HepG2 (cell line): ENCODE measurements around the gene SMIM11. TPM values are rescaled to one million over a fixed set of nuclear protein-coding genes. Genes with fewer than 3 reads are reported as not detected.

Experiments used
- ADNP ChIP-seq: sonication (generic); formaldehyde crosslinking; IDR thresholded peaks from 2 replicates; pipeline ENCODE4 v1.4.0; 2020; ENCODE audit warnings: missing genetic modification reagents
- CEBPG ChIP-seq: IDR thresholded peaks from 2 replicates; pipeline ENCODE4 v1.6.1; 2016
- GATAD2A ChIP-seq: IDR thresholded peaks from 2 replicates; pipeline ENCODE4 v1.6.1; 2016
- HES4 ChIP-seq: sonication (generic); formaldehyde crosslinking; IDR thresholded peaks from 2 replicates; pipeline ENCODE4 v1.9.0; 2021; ENCODE audit warnings: mild to moderate bottlenecking, missing genetic modification reagents, borderline replicate concordance
- HOMEZ ChIP-seq: IDR thresholded peaks from 2 replicates; pipeline ENCODE4 v1.6.1; 2016; ENCODE audit warnings: low read depth
- JDP2 ChIP-seq: sonication (generic); formaldehyde crosslinking; IDR thresholded peaks from 2 replicates; pipeline ENCODE4 v1.8.1; 2022; ENCODE audit warnings: missing genetic modification reagents, borderline replicate concordance
- KLF9 ChIP-seq: IDR thresholded peaks from 2 replicates; pipeline ENCODE4 v1.6.1; 2016; ENCODE audit warnings: low read depth
- MYNN ChIP-seq: sonication (generic); formaldehyde crosslinking; IDR thresholded peaks from 2 replicates; pipeline ENCODE4 v1.4.0; 2020; ENCODE audit warnings: mild to moderate bottlenecking, low read depth, missing genetic modification reagents
- POGZ ChIP-seq: sonication (generic); formaldehyde crosslinking; IDR thresholded peaks from 2 replicates; pipeline ENCODE4 v1.4.0; 2020; ENCODE audit warnings: mild to moderate bottlenecking, missing genetic modification reagents
- RAD51 ChIP-seq: fragments of 450-650 bp; IDR thresholded peaks from 2 replicates; pipeline ENCODE4 v1.6.1; 2016; ENCODE audit warnings: borderline replicate concordance
- TBX3 ChIP-seq: fragments of 450-650 bp; IDR thresholded peaks from 2 replicates; pipeline ENCODE4 v1.6.1; 2017; ENCODE audit warnings: antibody characterized with exemption, mild to moderate bottlenecking, inconsistent platforms, borderline replicate concordance
- THYN1 ChIP-seq: sonication (generic); formaldehyde crosslinking; IDR thresholded peaks from 2 replicates; pipeline ENCODE4 v1.8.1; 2023; ENCODE audit warnings: low read depth, mild to moderate bottlenecking, moderate library complexity, missing genetic modification reagents, borderline replicate concordance
- TRIM22 ChIP-seq: fragments of 450-650 bp; IDR thresholded peaks from 2 replicates; pipeline ENCODE4 v1.6.1; 2017
- YEATS4 ChIP-seq: sonication (generic); formaldehyde crosslinking; IDR thresholded peaks from 2 replicates; pipeline ENCODE4 v1.4.0; 2020; ENCODE audit warnings: missing genetic modification reagents, borderline replicate concordance
- ZBTB20 ChIP-seq: sonication (generic); formaldehyde crosslinking; IDR thresholded peaks from 2 replicates; pipeline ENCODE4 v1.8.1; 2023; ENCODE audit warnings: missing genetic modification reagents, low read depth, mild to moderate bottlenecking, borderline replicate concordance
- ZNF124 ChIP-seq: sonication (generic); formaldehyde crosslinking; IDR thresholded peaks from 2 replicates; pipeline ENCODE4 v1.4.0; 2020; ENCODE audit warnings: missing genetic modification reagents
- ZNF143 ChIP-seq: sonication (generic); formaldehyde crosslinking; IDR thresholded peaks from 2 replicates; pipeline ENCODE4 v1.4.0; 2020; ENCODE audit warnings: missing genetic modification reagents
- ZNF180 ChIP-seq: sonication (generic); formaldehyde crosslinking; IDR thresholded peaks from 2 replicates; pipeline ENCODE4 v1.4.0; 2020; ENCODE audit warnings: low read depth, missing genetic modification reagents, borderline replicate concordance
- ZNF274 ChIP-seq: sonication (generic); formaldehyde crosslinking; IDR thresholded peaks from 2 replicates; pipeline ENCODE4 v1.5.1; 2020; ENCODE audit warnings: mild to moderate bottlenecking, missing genetic modification reagents
- ZNF326 ChIP-seq: sonication (generic); formaldehyde crosslinking; IDR thresholded peaks from 2 replicates; pipeline ENCODE4 v1.4.0; 2020; ENCODE audit warnings: missing genetic modification reagents, borderline replicate concordance
- ZNF530 ChIP-seq: sonication (generic); formaldehyde crosslinking; IDR thresholded peaks from 2 replicates; pipeline ENCODE4 v1.5.0; 2020; ENCODE audit warnings: low read depth, mild to moderate bottlenecking, missing genetic modification reagents
- ZNF598 ChIP-seq: sonication (generic); formaldehyde crosslinking; IDR thresholded peaks from 2 replicates; pipeline ENCODE4 v1.5.1; 2020; ENCODE audit warnings: mild to moderate bottlenecking, missing genetic modification reagents, borderline replicate concordance
- ZNF775 ChIP-seq: sonication (generic); formaldehyde crosslinking; IDR thresholded peaks from 2 replicates; pipeline ENCODE4 v1.4.0; 2020; ENCODE audit warnings: missing genetic modification reagents, mild to moderate bottlenecking, moderate library complexity, borderline replicate concordance
- polyA plus RNA-seq, 8 experiments: library from polyadenylated mRNA; depleted of rRNA in 3 of 8; stranded (reverse) in 7 of 8; unstranded in 1 of 8; fragments of >200 nt; fragmentation: Illumina TruSeq in 4 of 8; extraction: Trizol in 4 of 8; gene quantifications; 2 replicates each; pipeline versions ENCODE4 v1.2.1 to v1.2.3, GENCODE V29; 2011 to 2016; ENCODE audit warnings: low read depth in 4 of 8, missing spikeins in 1 of 8, mixed read lengths in 1 of 8; ENCODE audit not compliant: insufficient read depth in 1 of 8
- total RNA-seq, 5 experiments: library from RNA; depleted of rRNA; stranded (reverse); fragments of >200 nt; fragmentation: Illumina TruSeq; extraction: Trizol; gene quantifications; 2 replicates each; pipeline ENCODE4 v1.2.3, GENCODE V29; 2016; ENCODE audit warnings: low read depth in 1 of 5
- TF ChIP-seq, protein P1 (sequence below): sonication (generic); formaldehyde crosslinking; IDR thresholded peaks from 2 replicates; pipeline ENCODE4 v1.4.0; 2020; ENCODE audit warnings: missing genetic modification reagents
- TF ChIP-seq, protein P2 (sequence below): sonication (generic); formaldehyde crosslinking; IDR thresholded peaks from 2 replicates; pipeline ENCODE4 v1.5.0; 2020; ENCODE audit warnings: mild to moderate bottlenecking, missing genetic modification reagents

The SMIM11 gene
- total and polyA plus RNA-seq, 2 of the 13 experiments (the other 11 are each of a cell fraction or from before 2014, with no cell fraction given), result 6.4 to 18.9 TPM

DNA sequence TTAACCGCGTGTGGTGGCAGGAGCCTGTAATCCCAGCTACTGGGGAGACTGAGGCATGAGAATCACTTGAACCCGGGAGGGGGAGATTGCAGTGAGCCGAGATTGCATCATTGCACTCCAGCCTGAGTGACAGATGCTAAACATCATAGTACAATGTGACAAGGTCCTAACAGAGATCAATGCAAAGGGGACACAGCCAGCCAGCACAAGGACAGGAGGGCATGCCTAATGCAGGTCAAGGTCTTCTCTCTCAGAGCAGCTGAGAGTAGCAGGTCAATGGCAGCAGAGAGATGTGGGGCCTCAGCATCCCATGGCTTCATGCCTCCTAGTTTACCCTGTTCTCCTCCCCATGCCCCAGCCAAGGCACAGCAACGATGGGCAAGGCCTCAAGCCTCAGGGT lies 3.0 kb upstream of the SMIM11 start (continued):
- no peak for TF ChIP-seq ADNP (CRISPR knock-in tag)
- no peak for TF ChIP-seq THYN1 (CRISPR knock-in tag)
- TF ChIP-seq ZNF274, result no peak
- TF ChIP-seq ZNF180 (CRISPR knock-in tag), result no peak
- TF ChIP-seq MYNN (CRISPR knock-in tag), result no peak
- TF ChIP-seq TBX3, result no peak
- TF ChIP-seq ZNF530 (CRISPR knock-in tag), result no peak
- no peak for TF ChIP-seq YEATS4 (CRISPR knock-in tag)
- TF ChIP-seq HES4 (CRISPR knock-in tag), result no peak
- TF ChIP-seq TRIM22, result no peak
- peak; percentile 96 for TF ChIP-seq CEBPG (CRISPR knock-in tag)
- no peak for TF ChIP-seq ZNF775 (CRISPR knock-in tag)
- TF ChIP-seq ZNF598 (CRISPR knock-in tag), result no peak
- TF ChIP-seq, protein P1, sequence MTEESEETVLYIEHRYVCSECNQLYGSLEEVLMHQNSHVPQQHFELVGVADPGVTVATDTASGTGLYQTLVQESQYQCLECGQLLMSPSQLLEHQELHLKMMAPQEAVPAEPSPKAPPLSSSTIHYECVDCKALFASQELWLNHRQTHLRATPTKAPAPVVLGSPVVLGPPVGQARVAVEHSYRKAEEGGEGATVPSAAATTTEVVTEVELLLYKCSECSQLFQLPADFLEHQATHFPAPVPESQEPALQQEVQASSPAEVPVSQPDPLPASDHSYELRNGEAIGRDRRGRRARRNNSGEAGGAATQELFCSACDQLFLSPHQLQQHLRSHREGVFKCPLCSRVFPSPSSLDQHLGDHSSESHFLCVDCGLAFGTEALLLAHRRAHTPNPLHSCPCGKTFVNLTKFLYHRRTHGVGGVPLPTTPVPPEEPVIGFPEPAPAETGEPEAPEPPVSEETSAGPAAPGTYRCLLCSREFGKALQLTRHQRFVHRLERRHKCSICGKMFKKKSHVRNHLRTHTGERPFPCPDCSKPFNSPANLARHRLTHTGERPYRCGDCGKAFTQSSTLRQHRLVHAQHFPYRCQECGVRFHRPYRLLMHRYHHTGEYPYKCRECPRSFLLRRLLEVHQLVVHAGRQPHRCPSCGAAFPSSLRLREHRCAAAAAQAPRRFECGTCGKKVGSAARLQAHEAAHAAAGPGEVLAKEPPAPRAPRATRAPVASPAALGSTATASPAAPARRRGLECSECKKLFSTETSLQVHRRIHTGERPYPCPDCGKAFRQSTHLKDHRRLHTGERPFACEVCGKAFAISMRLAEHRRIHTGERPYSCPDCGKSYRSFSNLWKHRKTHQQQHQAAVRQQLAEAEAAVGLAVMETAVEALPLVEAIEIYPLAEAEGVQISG, result peak; percentile 49; the same call in 1 of the 2 replicates
- TF ChIP-seq, protein P2, sequence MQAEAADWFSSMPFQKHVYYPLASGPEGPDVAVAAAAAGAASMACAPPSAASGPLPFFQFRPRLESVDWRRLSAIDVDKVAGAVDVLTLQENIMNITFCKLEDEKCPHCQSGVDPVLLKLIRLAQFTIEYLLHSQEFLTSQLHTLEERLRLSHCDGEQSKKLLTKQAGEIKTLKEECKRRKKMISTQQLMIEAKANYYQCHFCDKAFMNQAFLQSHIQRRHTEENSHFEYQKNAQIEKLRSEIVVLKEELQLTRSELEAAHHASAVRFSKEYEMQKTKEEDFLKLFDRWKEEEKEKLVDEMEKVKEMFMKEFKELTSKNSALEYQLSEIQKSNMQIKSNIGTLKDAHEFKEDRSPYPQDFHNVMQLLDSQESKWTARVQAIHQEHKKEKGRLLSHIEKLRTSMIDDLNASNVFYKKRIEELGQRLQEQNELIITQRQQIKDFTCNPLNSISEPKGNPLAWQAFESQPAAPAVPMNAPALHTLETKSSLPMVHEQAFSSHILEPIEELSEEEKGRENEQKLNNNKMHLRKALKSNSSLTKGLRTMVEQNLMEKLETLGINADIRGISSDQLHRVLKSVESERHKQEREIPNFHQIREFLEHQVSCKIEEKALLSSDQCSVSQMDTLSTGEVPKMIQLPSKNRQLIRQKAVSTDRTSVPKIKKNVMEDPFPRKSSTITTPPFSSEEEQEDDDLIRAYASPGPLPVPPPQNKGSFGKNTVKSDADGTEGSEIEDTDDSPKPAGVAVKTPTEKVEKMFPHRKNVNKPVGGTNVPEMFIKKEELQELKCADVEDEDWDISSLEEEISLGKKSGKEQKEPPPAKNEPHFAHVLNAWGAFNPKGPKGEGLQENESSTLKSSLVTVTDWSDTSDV (CRISPR knock-in tag), result no peak
- no peak for TF ChIP-seq KLF9 (CRISPR knock-in tag)
- TF ChIP-seq HOMEZ (CRISPR knock-in tag), result no peak; the same call in 1 of the 2 replicates
- peak; percentile 85 for TF ChIP-seq POGZ
- no peak for TF ChIP-seq RAD51
- peak; percentile 90 for TF ChIP-seq GATAD2A
- no peak for TF ChIP-seq ZNF143
- no peak; the same call in 1 of the 2 replicates for TF ChIP-seq JDP2 (CRISPR knock-in tag)
- peak; percentile 80; the same call in 1 of the 2 replicates for TF ChIP-seq ZBTB20
- TF ChIP-seq ZNF124, result no peak
- no peak for TF ChIP-seq ZNF326
